Endothelial cell of umbilical vein (primary cell): ENCODE data around the gene PINK1. TPM values are rescaled to one million over a fixed set of nuclear protein-coding genes. Genes with fewer than 3 reads are reported as not detected.

Experiments used
- BruUV-seq: library from RNA; stranded (reverse); fragments of 400-500 nt; replicated peaks from 2 replicates; lab custom pipeline; 2021; lab: Mats Ljungman, UMichigan
- CTCF ChIA-PET: fragments of 300-600, 350-600 bp; sonication (Branson Sonifier 250); formaldehyde crosslinking; loops from one replicate; lab custom pipeline; 2021; ENCODE audit warnings: antibody characterized with exemption, inconsistent platforms; lab: Charles Lee
- POLR2A ChIA-PET: fragments of 300-600, 350-600 bp; sonication (Branson Sonifier 250); formaldehyde crosslinking; loops from one replicate; lab custom pipeline; 2021; ENCODE audit warnings: antibody characterized with exemption, inconsistent platforms; lab: Charles Lee
- DNase-seq: peaks from one replicate; pipeline ENCODE4 v3.0.0-alpha.2; 2011; ENCODE audit warnings: low read depth, low spot score
- FAIRE-seq: peaks from 2 replicates; lab custom pipeline; 2011; peaks lifted over from hg19 to GRCh38; lab: Jason Lieb, UNC
- H2AFZ ChIP-seq: 2 replicates; pipeline ENCODE4 v1.6.0; 2012; ENCODE audit warnings: low read depth, low read length, control low read depth, inconsistent platforms
- H3K27ac ChIP-seq: 2 replicates; pipeline ENCODE4 v1.5.1; 2011; ENCODE audit warnings: low read depth, mild to moderate bottlenecking, control low read depth, low read length, moderate library complexity; ENCODE audit not compliant: insufficient read depth
- H3K27me3 ChIP-seq, 2 experiments: 2 replicates each; pipeline versions ENCODE4 v1.6.0 to v1.6.1; 2011; ENCODE audit warnings: low read length in 2 of 2, mixed read lengths in 1 of 2; ENCODE audit not compliant: control insufficient read depth in 2 of 2, insufficient read depth in 2 of 2
- H3K36me3 ChIP-seq, 2 experiments: 2 replicates in 1 of 2; 3 replicates in 1 of 2; pipeline ENCODE4 v1.5.1; 2011; ENCODE audit warnings: low read length in 2 of 2, mild to moderate bottlenecking in 1 of 2, moderate library complexity in 1 of 2; ENCODE audit not compliant: control insufficient read depth in 2 of 2, insufficient read depth in 2 of 2; ENCODE audit errors: extremely low read depth in 1 of 2
- H3K4me1 ChIP-seq: 3 replicates; pipeline ENCODE4 v1.5.1; 2011; ENCODE audit warnings: mild to moderate bottlenecking, low read length; ENCODE audit not compliant: control insufficient read depth, insufficient read depth; ENCODE audit errors: extremely low read depth
- H3K4me2 ChIP-seq: 2 replicates; pipeline ENCODE4 v1.6.1; 2011; ENCODE audit warnings: low read length, control low read depth, mixed read lengths; ENCODE audit not compliant: insufficient read depth
- H3K4me3 ChIP-seq, 3 experiments: fragments of 200-600 bp in 1 of 3; sonication (generic), shearing (Covaris generic) in 1 of 3; replicated peaks in 1 of 3; 2 replicates each; pipeline ENCODE4 v1.5.1; 2011 to 2016; ENCODE audit warnings: control low read depth in 3 of 3, low read length in 3 of 3, mild to moderate bottlenecking in 2 of 3, inconsistent platforms in 1 of 3, low read depth in 1 of 3, moderate library complexity in 1 of 3; ENCODE audit not compliant: insufficient read depth in 1 of 3
- H3K79me2 ChIP-seq: 2 replicates; pipeline ENCODE4 v1.6.0; 2012; ENCODE audit warnings: low read length, inconsistent platforms; ENCODE audit not compliant: control insufficient read depth, insufficient read depth
- H3K9ac ChIP-seq: replicated peaks from 2 replicates; pipeline ENCODE3; 2011; ENCODE audit warnings: low read length, control low read depth; ENCODE audit not compliant: insufficient read depth; ENCODE audit errors: extremely low read depth
- H3K9me1 ChIP-seq: replicated peaks from 3 replicates; pipeline ENCODE4 v1.6.0; 2011; ENCODE audit warnings: mild to moderate bottlenecking, low read length; ENCODE audit not compliant: control insufficient read depth, insufficient read depth; ENCODE audit errors: extremely low read depth
- H3K9me3 ChIP-seq: replicated peaks from 2 replicates; pipeline ENCODE4 v1.5.1; 2012; ENCODE audit warnings: low read length, inconsistent platforms; ENCODE audit not compliant: control insufficient read depth, insufficient read depth
- H4K20me1 ChIP-seq: replicated peaks from 2 replicates; pipeline ENCODE3; 2011; ENCODE audit warnings: mild to moderate bottlenecking, low read length; ENCODE audit not compliant: control insufficient read depth, insufficient read depth; ENCODE audit errors: extremely low read depth
- EZH2 ChIP-seq: IDR thresholded peaks from 2 replicates; pipeline ENCODE4 v1.6.1; 2012; ENCODE audit warnings: borderline replicate concordance, low read depth, mild to moderate bottlenecking, moderate library complexity, low read length, inconsistent platforms; ENCODE audit not compliant: severe bottlenecking
- FOS ChIP-seq: IDR thresholded peaks from 2 replicates; pipeline ENCODE4 v1.6.1; 2011; ENCODE audit warnings: mild to moderate bottlenecking, low read length, moderate library complexity, borderline replicate concordance; ENCODE audit not compliant: insufficient read depth
- GATA2 ChIP-seq: IDR thresholded peaks from 2 replicates; pipeline ENCODE4 v1.7.0; 2011; ENCODE audit warnings: low read depth, mild to moderate bottlenecking, moderate library complexity, mixed read lengths, low read length; ENCODE audit not compliant: insufficient read length, insufficient read depth
- JUN ChIP-seq: IDR thresholded peaks from 2 replicates; pipeline ENCODE4 v1.6.1; 2011; ENCODE audit warnings: borderline replicate concordance, low read depth; ENCODE audit not compliant: insufficient read length, insufficient read depth
- MYC ChIP-seq: IDR thresholded peaks from one replicate; pipeline ENCODE4 v1.6.1; 2011; ENCODE audit warnings: mild to moderate bottlenecking, low read depth, low read length
- POLR2A ChIP-seq: IDR thresholded peaks from 2 replicates; pipeline ENCODE4 v1.6.1; 2012; ENCODE audit warnings: low read depth, mild to moderate bottlenecking, control low read depth, low read length
- POLR2AphosphoS5 ChIP-seq: IDR thresholded peaks from 2 replicates; pipeline ENCODE4 v1.6.1; 2012; ENCODE audit warnings: low read depth, mild to moderate bottlenecking, control low read depth, low read length, moderate library complexity; ENCODE audit not compliant: insufficient read depth
- dilution Hi-C: fragments of 300-500 bp; cut with MboI; formaldehyde crosslinking; loops from one replicate; pipeline ENCODE4 v1.15.0; 2019; ENCODE audit warnings: low sequenced_read_pairs; ENCODE audit not compliant: extremely low pct_ligation_motif_present
- intact Hi-C: fragments of 100-400 bp; cut with micrococcal nuclease; formaldehyde crosslinking; loops from one replicate; pipeline ENCODE4 v1.10.0; 2022
- polyA plus RNA-seq, 4 experiments: library from polyadenylated mRNA; depleted of rRNA in 3 of 4; stranded (reverse) in 3 of 4; unstranded in 1 of 4; fragments of >200 nt; gene quantifications; 2 replicates each; pipeline versions ENCODE4 v1.2.1 to v1.2.3, GENCODE V29; 2011 to 2012; ENCODE audit warnings: missing spikeins in 1 of 4
- total RNA-seq: library from RNA; stranded (reverse); gene quantifications from 2 replicates; pipeline ENCODE4 v1.2.3, GENCODE V29; 2021
- TF ChIP-seq, protein P1 (sequence below), 2 donors: IDR thresholded peaks; 1 replicate in 1 of 2; 2 replicates in 1 of 2; pipeline ENCODE4 v1.5.1; 2011; ENCODE audit warnings: low read length in 2 of 2, mild to moderate bottlenecking in 2 of 2, moderate library complexity in 2 of 2, control low read depth in 1 of 2, inconsistent platforms in 1 of 2, low read depth in 1 of 2; ENCODE audit not compliant: insufficient read depth in 1 of 2; ENCODE audit errors: extremely low read depth in 1 of 2
- TF ChIP-seq, protein P2 (sequence below): IDR thresholded peaks from 2 replicates; pipeline ENCODE4 v1.6.1; 2011; ENCODE audit not compliant: insufficient read depth, insufficient read length

Gene PINK1
- total and polyA plus RNA-seq, 2 donors (not counting 3 experiments of a cell fraction or from before 2014, with no cell fraction given) = 27.3 to 27.9 TPM

DNA sequence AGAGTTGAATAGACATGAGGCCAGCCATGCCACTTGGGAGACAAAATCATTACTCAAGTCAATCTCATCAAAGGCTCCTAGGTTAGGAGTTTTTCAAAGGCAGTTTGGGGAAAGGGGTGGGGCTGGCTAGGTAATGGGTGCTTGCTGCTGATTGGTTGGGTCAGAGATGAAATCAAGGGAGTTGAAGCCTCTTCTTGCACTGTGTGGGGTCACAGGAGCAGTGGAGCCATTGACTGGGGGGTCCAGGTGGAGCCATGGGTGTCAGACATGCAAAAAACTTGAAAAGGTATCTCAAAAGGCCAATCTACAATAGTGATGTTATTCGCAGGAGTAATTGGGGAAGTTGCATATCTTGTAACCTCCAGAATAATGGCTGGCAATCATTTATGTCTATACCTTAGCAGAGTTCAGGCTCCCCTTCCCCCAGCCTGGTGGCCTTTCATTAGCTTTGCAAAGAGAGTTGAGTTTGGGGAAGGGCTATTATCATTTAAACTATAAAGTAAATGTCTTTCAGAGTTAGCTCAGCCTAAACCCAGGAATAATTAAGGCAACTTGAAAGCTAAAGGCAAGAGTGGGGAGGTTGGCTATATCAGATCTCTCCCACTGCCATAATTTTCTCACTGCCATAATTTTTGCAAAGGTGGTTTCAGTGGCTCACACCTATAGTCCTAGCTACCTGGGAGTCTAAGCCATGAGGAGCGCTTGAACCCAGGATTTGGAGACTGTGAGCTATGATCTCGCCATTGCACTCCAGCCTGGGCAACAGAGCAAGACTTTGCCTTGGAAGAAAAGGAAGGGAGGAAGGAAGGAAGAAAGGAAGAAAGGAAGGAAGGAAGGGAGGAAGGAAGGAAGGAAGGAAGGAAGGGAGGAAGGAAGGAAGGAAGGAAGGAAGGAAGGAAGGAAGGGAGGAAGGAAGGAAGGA is 7.8 kb upstream of the PINK1 start:
- POLR2A ChIA-PET = no interaction called here
- H3K4me2 ChIP-seq = no peak overlapping the region
- H3K9me1 ChIP-seq = no peaks in the 10 kb centered on the region
- H3K9ac ChIP-seq = no peak overlapping the region
- FAIRE-seq (no peak), DNase-seq (no peak)
- no peak overlapping the region for H2AFZ ChIP-seq
- no peaks in the 10 kb centered on the region for H3K9me3 ChIP-seq
- no peaks in the 10 kb centered on the region for H4K20me1 ChIP-seq
- no peaks in the 10 kb centered on the region for H3K4me1 ChIP-seq
- TF ChIP-seq FOS = no peak
- TF ChIP-seq, protein P1, sequence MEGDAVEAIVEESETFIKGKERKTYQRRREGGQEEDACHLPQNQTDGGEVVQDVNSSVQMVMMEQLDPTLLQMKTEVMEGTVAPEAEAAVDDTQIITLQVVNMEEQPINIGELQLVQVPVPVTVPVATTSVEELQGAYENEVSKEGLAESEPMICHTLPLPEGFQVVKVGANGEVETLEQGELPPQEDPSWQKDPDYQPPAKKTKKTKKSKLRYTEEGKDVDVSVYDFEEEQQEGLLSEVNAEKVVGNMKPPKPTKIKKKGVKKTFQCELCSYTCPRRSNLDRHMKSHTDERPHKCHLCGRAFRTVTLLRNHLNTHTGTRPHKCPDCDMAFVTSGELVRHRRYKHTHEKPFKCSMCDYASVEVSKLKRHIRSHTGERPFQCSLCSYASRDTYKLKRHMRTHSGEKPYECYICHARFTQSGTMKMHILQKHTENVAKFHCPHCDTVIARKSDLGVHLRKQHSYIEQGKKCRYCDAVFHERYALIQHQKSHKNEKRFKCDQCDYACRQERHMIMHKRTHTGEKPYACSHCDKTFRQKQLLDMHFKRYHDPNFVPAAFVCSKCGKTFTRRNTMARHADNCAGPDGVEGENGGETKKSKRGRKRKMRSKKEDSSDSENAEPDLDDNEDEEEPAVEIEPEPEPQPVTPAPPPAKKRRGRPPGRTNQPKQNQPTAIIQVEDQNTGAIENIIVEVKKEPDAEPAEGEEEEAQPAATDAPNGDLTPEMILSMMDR (IDR thresholded peaks at IDR 0.05; ENCODE audit: extremely low read depth in 1 of 2, insufficient read depth in 1 of 2, low read depth in 1 of 2, low read length in 2 of 2) = no peak
- no peak overlapping the region for H3K4me3 ChIP-seq
- H3K36me3 ChIP-seq = no peaks in the 10 kb centered on the region
- H3K27ac ChIP-seq = no peak overlapping the region
- H3K27me3 ChIP-seq = peaks cover 2 to 3% of the 10 kb centered on the region in 2 experiments
- no peaks in the 10 kb centered on the region for H3K79me2 ChIP-seq
- CTCF ChIA-PET = interaction anchor here (1.7 kb wide), 1 partner anchor 50 kb away, joined by 6 read pairs; no protein-coding TSS in a partner anchor
- dilution Hi-C loops (no loop called here), intact Hi-C loops (no loop called here)
- BruUV-seq = no TSS peak

DNA sequence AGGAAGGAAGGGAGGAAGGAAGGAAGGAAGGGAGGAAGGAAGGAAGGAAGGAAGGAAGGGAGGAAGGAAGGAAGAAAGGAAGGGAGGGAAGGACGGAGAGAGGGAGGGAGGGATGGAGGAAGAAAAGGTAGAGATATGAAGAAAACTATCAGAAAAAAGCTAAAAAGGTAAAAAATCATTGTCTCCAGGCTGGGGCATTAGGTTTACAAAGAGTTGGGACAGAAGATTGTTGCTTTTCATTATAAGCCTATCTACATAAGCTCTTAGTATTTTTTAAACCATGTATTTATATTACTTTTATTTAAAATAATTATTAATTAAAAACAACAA is 7.2 kb upstream of the PINK1 start:
- dilution Hi-C loops = no loop called here
- POLR2A ChIA-PET = no interaction called here
- no peak for TF ChIP-seq JUN
- TF ChIP-seq POLR2A = no peak
- TF ChIP-seq GATA2 = no peak
- no peak for TF ChIP-seq POLR2AphosphoS5
- no peak for TF ChIP-seq EZH2
- TF ChIP-seq, protein P1 (IDR thresholded peaks at IDR 0.05; ENCODE audit: extremely low read depth in 1 of 2, insufficient read depth in 1 of 2, low read depth in 1 of 2, low read length in 2 of 2) = no peak
- no peak for TF ChIP-seq MYC
- TF ChIP-seq, protein P2, sequence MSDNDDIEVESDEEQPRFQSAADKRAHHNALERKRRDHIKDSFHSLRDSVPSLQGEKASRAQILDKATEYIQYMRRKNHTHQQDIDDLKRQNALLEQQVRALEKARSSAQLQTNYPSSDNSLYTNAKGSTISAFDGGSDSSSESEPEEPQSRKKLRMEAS = no peak
- TF ChIP-seq FOS = no peak
- H4K20me1 ChIP-seq = no peaks in the 10 kb centered on the region
- intact Hi-C loops = no loop called here
- no peaks in the 10 kb centered on the region for H3K36me3 ChIP-seq
- H3K4me2 ChIP-seq = no peak overlapping the region
- no TSS peak for BruUV-seq
- H3K9ac ChIP-seq = no peak overlapping the region
- no peaks in the 10 kb centered on the region for H3K9me1 ChIP-seq
- CTCF ChIA-PET = interaction anchor here (1.7 kb wide), 1 partner anchor 51 kb away, joined by 6 read pairs; no protein-coding TSS in a partner anchor
- H3K27ac ChIP-seq = no peak overlapping the region
- H3K4me1 ChIP-seq = no peaks in the 10 kb centered on the region
- no peaks in the 10 kb centered on the region for H3K79me2 ChIP-seq
- H3K4me3 ChIP-seq = no peak overlapping the region
- FAIRE-seq = no peak
- H3K27me3 ChIP-seq = peaks cover 2 to 3% of the 10 kb centered on the region in 2 experiments
- no peaks in the 10 kb centered on the region for H3K9me3 ChIP-seq
- DNase-seq = no peak
- no peak overlapping the region for H2AFZ ChIP-seq
